Measurements from ENCODE around the gene TIGD6. TPM values are rescaled to one million over a fixed set of nuclear protein-coding genes. Genes with fewer than 3 reads are reported as not detected.

Gene TIGD6
- total RNA-seq, 1 donor from 2014 or later, result 4.1 TPM

DNA sequence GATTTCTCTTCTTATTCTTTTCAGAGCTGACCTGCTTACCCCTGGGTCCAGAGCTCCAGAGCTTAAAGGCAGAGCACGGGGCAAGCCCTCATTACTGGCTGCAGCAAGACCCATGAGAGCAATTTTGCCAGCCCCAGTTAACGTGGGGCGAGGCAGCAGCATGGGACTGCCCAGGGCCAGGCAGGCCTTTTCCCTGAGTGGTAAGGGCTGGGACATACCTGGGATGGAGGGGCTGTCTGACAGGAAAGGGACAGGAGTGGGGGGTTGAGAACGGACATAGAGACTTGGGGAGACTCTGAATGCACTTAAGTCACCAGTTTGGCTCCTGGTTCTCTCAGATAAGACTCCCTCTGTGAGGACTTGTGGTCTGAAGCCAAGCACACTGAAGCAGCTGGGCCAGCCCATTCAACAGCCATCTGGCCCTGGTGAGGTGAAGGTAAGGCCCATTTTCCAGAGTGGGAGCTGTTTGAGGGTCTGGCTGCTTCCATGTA, 26.3 kb upstream of the TIGD6 start:
- H3K4me3 ChIP-seq, result no peak overlapping the region
- no peak overlapping the region for H3K4me2 ChIP-seq
- no peak for DNase-seq (ENCODE audit: low spot score)
- no peak overlapping the region for H3K4me3 Mint-ChIP-seq
- H3K4me1 ChIP-seq, result no peaks in the 10 kb centered on the region
- H3K27me3 Mint-ChIP-seq (ENCODE audit: insufficient read depth, low read depth), result no peaks in the 10 kb centered on the region
- H3F3A ChIP-seq (ENCODE audit: low read depth), result no peaks in the 10 kb centered on the region
- peaks cover under 1% of the 10 kb centered on the region for H3K4me1 Mint-ChIP-seq
- H3K27ac ChIP-seq, result no peak overlapping the region
- H3K9me3 ChIP-seq (ENCODE audit: low read depth), result no peaks in the 10 kb centered on the region
- no peak for TF ChIP-seq EZH2 (IDR thresholded peaks at IDR 0.05)
- no peak for TF ChIP-seq EZH2phosphoT487 (IDR thresholded peaks at IDR 0.05)
- TF ChIP-seq, protein P1, sequence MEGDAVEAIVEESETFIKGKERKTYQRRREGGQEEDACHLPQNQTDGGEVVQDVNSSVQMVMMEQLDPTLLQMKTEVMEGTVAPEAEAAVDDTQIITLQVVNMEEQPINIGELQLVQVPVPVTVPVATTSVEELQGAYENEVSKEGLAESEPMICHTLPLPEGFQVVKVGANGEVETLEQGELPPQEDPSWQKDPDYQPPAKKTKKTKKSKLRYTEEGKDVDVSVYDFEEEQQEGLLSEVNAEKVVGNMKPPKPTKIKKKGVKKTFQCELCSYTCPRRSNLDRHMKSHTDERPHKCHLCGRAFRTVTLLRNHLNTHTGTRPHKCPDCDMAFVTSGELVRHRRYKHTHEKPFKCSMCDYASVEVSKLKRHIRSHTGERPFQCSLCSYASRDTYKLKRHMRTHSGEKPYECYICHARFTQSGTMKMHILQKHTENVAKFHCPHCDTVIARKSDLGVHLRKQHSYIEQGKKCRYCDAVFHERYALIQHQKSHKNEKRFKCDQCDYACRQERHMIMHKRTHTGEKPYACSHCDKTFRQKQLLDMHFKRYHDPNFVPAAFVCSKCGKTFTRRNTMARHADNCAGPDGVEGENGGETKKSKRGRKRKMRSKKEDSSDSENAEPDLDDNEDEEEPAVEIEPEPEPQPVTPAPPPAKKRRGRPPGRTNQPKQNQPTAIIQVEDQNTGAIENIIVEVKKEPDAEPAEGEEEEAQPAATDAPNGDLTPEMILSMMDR (IDR thresholded peaks at IDR 0.05), result no peak
- no peaks in the 10 kb centered on the region for H3K27me3 ChIP-seq
- peaks cover 9% of the 10 kb centered on the region for H3K36me3 ChIP-seq
- H3K27ac Mint-ChIP-seq, result no peak overlapping the region
- no peaks in the 10 kb centered on the region for H4K20me1 ChIP-seq (ENCODE audit: low read depth)
- H3K9me3 Mint-ChIP-seq, result no peaks in the 10 kb centered on the region
- H3K36me3 Mint-ChIP-seq, result peaks cover 20% of the 10 kb centered on the region
- no peak overlapping the region for H3K9ac ChIP-seq
- H2AFZ ChIP-seq (replicated peaks), result no peak overlapping the region
- H3K79me2 ChIP-seq (ENCODE audit: low read depth), result no peaks in the 10 kb centered on the region

GRCh38 chr5:150024346-150024984, 24.0 kb upstream of the TIGD6 start:
- TF ChIP-seq EZH2 (IDR thresholded peaks at IDR 0.05), result no peak
- TF ChIP-seq, protein P1 (IDR thresholded peaks at IDR 0.05), result no peak
- no peak for TF ChIP-seq EZH2phosphoT487 (IDR thresholded peaks at IDR 0.05)
- Histone ChIP-seq H2AFZ (replicated peaks) (no peak overlapping the region), H3K27me3 (no peaks in the 10 kb centered on the region), H3K4me2 (no peak overlapping the region), H3K27ac (no peak overlapping the region), H3K9ac (no peak overlapping the region), H3K36me3 (peaks cover 6% of the 10 kb centered on the region), H3K4me1 (no peaks in the 10 kb centered on the region), H3F3A (ENCODE audit: low read depth) (no peaks in the 10 kb centered on the region), H3K9me3 (ENCODE audit: low read depth) (no peaks in the 10 kb centered on the region), H3K79me2 (ENCODE audit: low read depth) (no peaks in the 10 kb centered on the region), H4K20me1 (ENCODE audit: low read depth) (no peaks in the 10 kb centered on the region), H3K4me3 (no peak overlapping the region)
- Mint-ChIP-seq H3K36me3 (peaks cover 19% of the 10 kb centered on the region), H3K27me3 (ENCODE audit: insufficient read depth, low read depth) (no peaks in the 10 kb centered on the region), H3K4me3 (no peak overlapping the region), H3K27ac (no peak overlapping the region), H3K9me3 (no peaks in the 10 kb centered on the region), H3K4me1 (peaks cover 2% of the 10 kb centered on the region)
- no peak for DNase-seq (ENCODE audit: low spot score)

DNA sequence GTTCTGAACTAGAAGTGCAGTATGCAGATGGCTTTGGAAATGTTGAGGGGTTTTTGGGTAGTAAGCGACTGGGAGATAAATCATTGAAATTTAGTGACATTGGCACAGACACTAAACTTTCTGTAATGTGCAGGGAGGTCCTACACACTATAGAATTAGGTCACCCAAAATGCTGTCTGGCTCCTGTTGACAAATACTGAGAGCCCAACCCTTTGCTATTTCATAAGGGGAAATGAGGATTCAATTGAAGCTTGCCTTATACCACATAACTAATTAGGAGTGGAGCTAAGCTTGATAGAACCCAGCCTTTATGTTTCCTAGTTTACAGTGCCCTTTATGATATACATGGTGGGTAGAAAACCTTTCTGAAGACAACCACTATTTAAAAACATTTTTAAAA, 22.7 kb upstream of the TIGD6 start:
- no peak for DNase-seq (ENCODE audit: low spot score)
- Histone ChIP-seq H3K79me2 (ENCODE audit: low read depth) (no peaks in the 10 kb centered on the region), H3K4me1 (no peaks in the 10 kb centered on the region), H4K20me1 (ENCODE audit: low read depth) (no peaks in the 10 kb centered on the region), H3K36me3 (peaks cover 5% of the 10 kb centered on the region), H3F3A (ENCODE audit: low read depth) (no peaks in the 10 kb centered on the region), H3K27ac (no peak overlapping the region), H3K4me2 (no peak overlapping the region), H3K4me3 (no peak overlapping the region), H3K9ac (no peak overlapping the region), H3K27me3 (no peaks in the 10 kb centered on the region), H2AFZ (replicated peaks) (no peak overlapping the region), H3K9me3 (ENCODE audit: low read depth) (no peaks in the 10 kb centered on the region)
- no peak for TF ChIP-seq EZH2phosphoT487 (IDR thresholded peaks at IDR 0.05)
- peaks cover 22% of the 10 kb centered on the region for H3K36me3 Mint-ChIP-seq
- H3K4me3 Mint-ChIP-seq, result no peak overlapping the region
- no peaks in the 10 kb centered on the region for H3K27me3 Mint-ChIP-seq (ENCODE audit: insufficient read depth, low read depth)
- peaks cover 2% of the 10 kb centered on the region for H3K4me1 Mint-ChIP-seq
- H3K27ac Mint-ChIP-seq, result no peak overlapping the region
- no peaks in the 10 kb centered on the region for H3K9me3 Mint-ChIP-seq

DNA sequence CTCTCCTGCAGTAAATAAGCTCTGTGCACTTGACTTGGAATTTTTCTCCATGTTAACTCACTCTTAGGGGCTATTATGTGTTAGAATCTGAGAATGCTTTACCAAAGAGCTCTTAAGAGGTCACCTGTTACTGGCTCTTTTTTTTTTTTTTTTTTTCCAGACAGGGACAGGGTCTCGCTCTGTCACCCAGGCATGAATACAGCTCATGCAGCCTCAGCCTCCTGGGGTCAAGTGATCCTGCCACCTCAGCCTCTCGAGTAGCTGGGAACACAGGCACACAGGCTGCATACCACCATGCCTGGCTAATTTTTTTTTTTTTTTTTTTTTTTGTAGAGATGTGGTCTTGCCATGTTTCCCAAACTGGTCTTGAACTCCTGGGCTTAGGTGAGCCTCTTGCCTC, 22.2 kb upstream of the TIGD6 start:
- no peak overlapping the region for H3K4me3 ChIP-seq

More for the DNA sequence above, 22.2 kb upstream of the TIGD6 start:
- Mint-ChIP-seq H3K4me3 (no peak overlapping the region), H3K4me1 (peaks cover 2% of the 10 kb centered on the region), H3K36me3 (peaks cover 19% of the 10 kb centered on the region), H3K27me3 (ENCODE audit: insufficient read depth, low read depth) (no peaks in the 10 kb centered on the region), H3K9me3 (no peaks in the 10 kb centered on the region), H3K27ac (no peak overlapping the region)
- H3K36me3 ChIP-seq, result peaks cover 5% of the 10 kb centered on the region
- DNase-seq (ENCODE audit: low spot score), result no peak
- no peak overlapping the region for H3K9ac ChIP-seq
- no peaks in the 10 kb centered on the region for H3F3A ChIP-seq (ENCODE audit: low read depth)
- H3K27ac ChIP-seq, result no peak overlapping the region
- H3K27me3 ChIP-seq, result no peaks in the 10 kb centered on the region
- no peaks in the 10 kb centered on the region for H3K9me3 ChIP-seq (ENCODE audit: low read depth)
- H4K20me1 ChIP-seq (ENCODE audit: low read depth), result no peaks in the 10 kb centered on the region
- H2AFZ ChIP-seq (replicated peaks), result no peak overlapping the region
- no peak for TF ChIP-seq EZH2phosphoT487 (IDR thresholded peaks at IDR 0.05)
- TF ChIP-seq, protein P1 (IDR thresholded peaks at IDR 0.05), result no peak
- TF ChIP-seq EZH2 (IDR thresholded peaks at IDR 0.05), result no peak
- H3K4me1 ChIP-seq, result no peaks in the 10 kb centered on the region
- no peak overlapping the region for H3K4me2 ChIP-seq
- H3K79me2 ChIP-seq (ENCODE audit: low read depth), result no peaks in the 10 kb centered on the region

Measured in neural progenitor cell (in vitro differentiated cells).